Spleen (tissue), 11 donors: ENCODE results near the gene DUSP18. TPM values are rescaled to one million over a fixed set of nuclear protein-coding genes. Genes with fewer than 3 reads are reported as not detected.

Experiments
- DNase-seq: peaks from one replicate; pipeline ENCODE4 v3.0.0-alpha.2; 2020
- H3K27ac ChIP-seq, 8 donors: fragments of 200-600 bp; sonication (generic) in 7 of 8; 1 replicate in 4 of 8; 2 replicates in 4 of 8; pipeline versions ENCODE4 v1.5.0 to v1.8.0; 2016 to 2021; ENCODE audit warnings: inconsistent platforms in 4 of 8, mild to moderate bottlenecking in 4 of 8, moderate library complexity in 1 of 8
- H3K27me3 ChIP-seq, 7 donors: fragments of 200-600 bp; sonication (generic) in 6 of 7; replicated peaks in 1 of 7; 1 replicate in 4 of 7; 2 replicates in 3 of 7; pipeline versions ENCODE4 v1.5.0 to v1.8.0; 2016 to 2021; ENCODE audit warnings: inconsistent platforms in 3 of 7, mild to moderate bottlenecking in 1 of 7
- H3K36me3 ChIP-seq, 6 donors: fragments of 200-600 bp; sonication (generic) in 5 of 6; 1 replicate in 4 of 6; 2 replicates in 2 of 6; pipeline versions ENCODE4 v1.5.0 to v1.8.0; 2016 to 2021; ENCODE audit warnings: inconsistent platforms in 2 of 6
- H3K4me1 ChIP-seq, 6 donors: fragments of 200-600 bp; sonication (generic) in 5 of 6; 1 replicate in 3 of 6; 2 replicates in 3 of 6; pipeline versions ENCODE4 v1.5.0 to v1.8.0; 2016 to 2021; ENCODE audit warnings: inconsistent platforms in 3 of 6
- H3K4me3 ChIP-seq, 8 donors: fragments of 200-600 bp; sonication (generic) in 7 of 8; 1 replicate in 4 of 8; 2 replicates in 4 of 8; pipeline versions ENCODE4 v1.5.0 to v1.8.0; 2016 to 2021; ENCODE audit warnings: inconsistent platforms in 4 of 8, mild to moderate bottlenecking in 4 of 8, moderate library complexity in 2 of 8
- H3K9me3 ChIP-seq, 8 donors: fragments of 200-600 bp; sonication (generic) in 7 of 8; 1 replicate in 4 of 8; 2 replicates in 4 of 8; pipeline versions ENCODE4 v1.5.0 to v1.8.0; 2016 to 2021; ENCODE audit warnings: inconsistent platforms in 4 of 8
- POLR2A ChIP-seq, 3 donors: fragments of 450-650 bp; IDR thresholded peaks; one replicate each; pipeline ENCODE4 v1.5.1; 2017; ENCODE audit warnings: antibody characterized with exemption in 3 of 3, mild to moderate bottlenecking in 1 of 3
- POLR2AphosphoS5 ChIP-seq, 3 donors: sonication (generic); formaldehyde crosslinking; IDR thresholded peaks; one replicate each; pipeline ENCODE4 v1.5.1; 2017; ENCODE audit warnings: antibody characterized with exemption in 3 of 3
- WGBS, 5 donors: extraction: QIAGEN DNeasy Blood & Tissue Kit in 3 of 5; methylation state at CpG; one replicate each; pipeline versions ENCODE4 v1.1.5 to v1.1.7; 2013 to 2018; 5-methylcytosine and 5-hydroxymethylcytosine counted together
- intact Hi-C: fragments of 100-400 bp; cut with DNase I; formaldehyde crosslinking; loops from one replicate; pipeline ENCODE4 v1.15.0; 2023; ENCODE audit warnings: low total_unique reads
- polyA plus RNA-seq, 3 donors: library from polyadenylated mRNA; stranded (reverse); fragments of 200-250 nt; gene quantifications; one replicate each; pipeline ENCODE4 v1.2.1, GENCODE V29; 2013
- total RNA-seq, 7 donors: library from RNA; depleted of rRNA in 3 of 7; stranded (reverse); fragments of >200 nt in 3 of 7; fragmentation: NEBNext Ultra II Directional in 4 of 7; extraction: Animal tissue kit (Norgen Biotek cat#: 25700) in 4 of 7; gene quantifications; one replicate each; pipeline versions ENCODE4 v1.1.0 to v1.2.1, GENCODE V29; 2016 to 2021
- TF ChIP-seq, protein P1 (sequence below), 11 experiments: fragments of 200-600 bp in 7 of 11; fragments of 450-650 bp in 4 of 11; sonication (generic) in 4 of 11; IDR thresholded peaks in 8 of 11; conservative IDR thresholded peaks in 3 of 11; 1 replicate in 7 of 11; 2 replicates in 4 of 11; pipeline versions ENCODE4 v1.4.0 to v1.8.0; 2016 to 2021; ENCODE audit warnings: antibody characterized with exemption in 11 of 11, inconsistent platforms in 4 of 11, mild to moderate bottlenecking in 1 of 11
- donor health status: healthy with polysubstance abuse.
- donor health status: DM: no; HTN: no; CAD: no; lungs with moderate emphysema.
- donor health status: DM: no; HTN: no; CAD: no.
- donor health status: Bipolar disorder and iron deficiency.
- donor health status: healthy.
- donor health status: DM: no; HTN: no; CAD: no.
- donor health status: DM: yes; HTN: yes; CAD: no.

Gene DUSP18
- total and polyA plus RNA-seq, 10 donors, result 1.5 to 16.3 (median 10.5) TPM

DNA sequence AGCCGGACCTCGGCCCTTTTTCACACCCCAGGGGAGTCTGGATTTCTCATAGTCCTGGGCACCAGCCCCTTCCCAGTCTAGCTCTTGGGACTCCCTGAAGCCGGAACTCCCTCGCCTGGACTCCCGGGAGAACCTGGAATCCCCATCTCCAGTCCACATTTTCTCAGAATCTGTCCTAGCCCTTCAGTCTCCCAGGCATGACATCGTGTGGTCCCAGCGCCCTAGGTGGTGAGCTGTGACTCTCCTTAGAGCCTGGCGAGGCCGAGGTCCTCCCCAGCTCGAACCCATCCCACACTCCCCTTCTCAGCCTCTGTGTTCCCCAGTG is 673 bp upstream of the DUSP18 start:
- Histone ChIP-seq H3K36me3 (peaks cover 0 to 16% (median 7%) of the 10 kb centered on the region in 6 donors), H3K27ac (peak overlapping the region in 3 of 8 donors; percentile 3 to 82 (median 79)), H3K9me3 (no peaks in the 10 kb centered on the region), H3K27me3 (peaks cover 0 to 6% (median 0%) of the 10 kb centered on the region in 7 donors), H3K4me3 (peak overlapping the region; percentile 67 to 86 (median 80)), H3K4me1 (peaks cover 5 to 27% (median 22%) of the 10 kb centered on the region in 6 donors)
- intact Hi-C loops, result no loop called here
- 37 to 52% (median 39%) methylated on average over 8 to 10 of the region's 10 CpGs for WGBS, 5 donors
- no peak for DNase-seq
- TF ChIP-seq, protein P1, sequence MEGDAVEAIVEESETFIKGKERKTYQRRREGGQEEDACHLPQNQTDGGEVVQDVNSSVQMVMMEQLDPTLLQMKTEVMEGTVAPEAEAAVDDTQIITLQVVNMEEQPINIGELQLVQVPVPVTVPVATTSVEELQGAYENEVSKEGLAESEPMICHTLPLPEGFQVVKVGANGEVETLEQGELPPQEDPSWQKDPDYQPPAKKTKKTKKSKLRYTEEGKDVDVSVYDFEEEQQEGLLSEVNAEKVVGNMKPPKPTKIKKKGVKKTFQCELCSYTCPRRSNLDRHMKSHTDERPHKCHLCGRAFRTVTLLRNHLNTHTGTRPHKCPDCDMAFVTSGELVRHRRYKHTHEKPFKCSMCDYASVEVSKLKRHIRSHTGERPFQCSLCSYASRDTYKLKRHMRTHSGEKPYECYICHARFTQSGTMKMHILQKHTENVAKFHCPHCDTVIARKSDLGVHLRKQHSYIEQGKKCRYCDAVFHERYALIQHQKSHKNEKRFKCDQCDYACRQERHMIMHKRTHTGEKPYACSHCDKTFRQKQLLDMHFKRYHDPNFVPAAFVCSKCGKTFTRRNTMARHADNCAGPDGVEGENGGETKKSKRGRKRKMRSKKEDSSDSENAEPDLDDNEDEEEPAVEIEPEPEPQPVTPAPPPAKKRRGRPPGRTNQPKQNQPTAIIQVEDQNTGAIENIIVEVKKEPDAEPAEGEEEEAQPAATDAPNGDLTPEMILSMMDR (IDR thresholded peaks at IDR 0.05 in 8 of 11, conservative IDR thresholded peaks at IDR 0.05 in 3 of 11), result no peak
- TF ChIP-seq POLR2AphosphoS5 (IDR thresholded peaks at IDR 0.05), result no peak
- TF ChIP-seq POLR2A (IDR thresholded peaks at IDR 0.05), result no peak

DNA sequence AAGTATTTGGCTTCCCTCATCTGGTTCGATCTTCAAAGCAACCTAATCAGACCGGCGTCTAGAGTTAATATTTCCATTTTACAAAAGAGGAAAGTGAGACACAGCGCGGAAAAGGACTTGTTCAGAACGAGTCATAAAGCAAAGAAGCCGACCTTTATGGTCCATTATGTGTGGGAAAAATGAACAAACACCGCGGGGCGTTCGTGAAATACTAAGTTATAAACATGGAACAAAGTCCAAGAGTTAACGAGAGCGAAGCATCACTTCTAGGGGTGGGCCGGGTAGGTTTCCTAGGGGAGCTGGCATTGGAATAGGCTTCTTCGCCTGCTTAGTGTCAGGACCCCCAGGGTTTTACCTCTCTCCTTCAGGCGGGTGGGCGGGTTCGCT is 575 bp downstream of the DUSP18 start:
- intact Hi-C loops, result no loop called here
- Histone ChIP-seq H3K27ac (peak overlapping the region in 6 of 8 donors; percentile 11 to 82 (median 66)), H3K9me3 (no peaks in the 10 kb centered on the region), H3K4me1 (peaks cover 5 to 27% (median 22%) of the 10 kb centered on the region in 6 donors), H3K27me3 (peaks cover 0 to 6% (median 0%) of the 10 kb centered on the region in 7 donors), H3K4me3 (peak overlapping the region; percentile 67 to 86 (median 80)), H3K36me3 (peaks cover 0 to 28% (median 18%) of the 10 kb centered on the region in 6 donors)
- DNase-seq, result no peak
- TF ChIP-seq POLR2AphosphoS5 (IDR thresholded peaks at IDR 0.05), result no peak
- TF ChIP-seq, protein P1 (IDR thresholded peaks at IDR 0.05 in 8 of 11, conservative IDR thresholded peaks at IDR 0.05 in 3 of 11), result no peak
- no peak for TF ChIP-seq POLR2A (IDR thresholded peaks at IDR 0.05)
- 0 to 2% (median 1%) methylated on average over 18 of the region's 18 CpGs for WGBS, 5 donors

GRCh38 chr22:30665786-30666185 is 1.9 kb downstream of the DUSP18 start:
- no peak overlapping the region for H3K4me3 ChIP-seq
- TF ChIP-seq POLR2AphosphoS5 (IDR thresholded peaks at IDR 0.05), result no peak
- no peak for TF ChIP-seq POLR2A (IDR thresholded peaks at IDR 0.05)
- TF ChIP-seq, protein P1 (IDR thresholded peaks at IDR 0.05 in 8 of 11, conservative IDR thresholded peaks at IDR 0.05 in 3 of 11), result no peak
- H3K4me1 ChIP-seq, result peaks cover 5 to 27% (median 22%) of the 10 kb centered on the region in 6 donors
- intact Hi-C loops, result no loop called here
- H3K27me3 ChIP-seq, result peaks cover 0 to 6% (median 0%) of the 10 kb centered on the region in 7 donors
- DNase-seq, result no peak
- H3K36me3 ChIP-seq, result peaks cover 0 to 36% (median 20%) of the 10 kb centered on the region in 6 donors
- no peaks in the 10 kb centered on the region for H3K9me3 ChIP-seq
- WGBS, 5 donors, result 90 to 97% (median 94%) methylated on average over 4 of the region's 4 CpGs
- H3K27ac ChIP-seq, result no peak overlapping the region

DNA sequence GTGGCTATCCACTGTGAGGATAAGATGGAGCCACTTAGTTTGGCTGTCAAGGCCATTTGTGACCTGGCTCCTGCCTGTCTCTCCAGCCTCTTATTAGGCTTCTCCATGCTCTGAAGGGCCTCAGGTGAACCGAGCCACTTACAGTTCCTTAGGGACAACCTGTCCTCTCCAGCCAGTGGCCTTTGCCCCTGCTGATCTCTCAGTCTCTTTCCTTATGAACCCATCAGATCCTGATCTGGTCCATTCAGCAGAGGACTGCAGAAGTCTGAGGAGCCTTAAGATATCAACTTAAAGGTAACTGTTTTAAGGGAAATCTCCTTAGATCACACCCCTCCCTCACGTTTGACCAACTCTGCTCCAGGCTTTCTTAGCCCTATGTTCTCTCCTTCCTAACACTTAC is 2.4 kb downstream of the DUSP18 start:
- no peak overlapping the region for H3K27ac ChIP-seq
- no peak for DNase-seq
- intact Hi-C loops, result no loop called here
- peaks cover 0 to 36% (median 20%) of the 10 kb centered on the region in 6 donors for H3K36me3 ChIP-seq
- H3K9me3 ChIP-seq, result no peaks in the 10 kb centered on the region
- 80 to 93% (median 86%) methylated on average over 2 of the region's 2 CpGs for WGBS, 5 donors
- peaks cover 5 to 27% (median 22%) of the 10 kb centered on the region in 6 donors for H3K4me1 ChIP-seq
- peaks cover 0 to 6% (median 0%) of the 10 kb centered on the region in 7 donors for H3K27me3 ChIP-seq
- TF ChIP-seq POLR2AphosphoS5 (IDR thresholded peaks at IDR 0.05), result no peak
- TF ChIP-seq POLR2A (IDR thresholded peaks at IDR 0.05), result no peak
- TF ChIP-seq, protein P1 (IDR thresholded peaks at IDR 0.05 in 8 of 11, conservative IDR thresholded peaks at IDR 0.05 in 3 of 11), result no peak
- H3K4me3 ChIP-seq, result no peak overlapping the region
